IPS-18a (cell line): ENCODE data around the gene PPM1A.

Source experiments
- H3K27ac ChIP-seq: one replicate; pipeline ENCODE4 v1.5.1; 2013; ENCODE audit warnings: low read length
- H3K27me3 ChIP-seq: one replicate; pipeline ENCODE4 v1.6.1; 2013; ENCODE audit warnings: mild to moderate bottlenecking, low read length; ENCODE audit not compliant: control insufficient read depth, insufficient read depth
- H3K36me3 ChIP-seq: one replicate; pipeline ENCODE4 v1.6.1; 2013; ENCODE audit warnings: low read depth, low read length; ENCODE audit not compliant: control insufficient read depth
- H3K4me1 ChIP-seq: one replicate; pipeline ENCODE4 v1.6.1; 2013; ENCODE audit warnings: low read depth, low read length; ENCODE audit not compliant: control insufficient read depth
- H3K4me3 ChIP-seq: one replicate; pipeline ENCODE4 v1.5.1; 2013; ENCODE audit warnings: low read length
- H3K9ac ChIP-seq: one replicate; pipeline ENCODE4 v1.6.1; 2013; ENCODE audit warnings: mild to moderate bottlenecking, low read length, moderate library complexity
- H3K9me3 ChIP-seq: one replicate; pipeline ENCODE4 v1.6.1; 2013; ENCODE audit warnings: low read depth, low read length; ENCODE audit not compliant: control insufficient read depth

Gene PPM1A

DNA sequence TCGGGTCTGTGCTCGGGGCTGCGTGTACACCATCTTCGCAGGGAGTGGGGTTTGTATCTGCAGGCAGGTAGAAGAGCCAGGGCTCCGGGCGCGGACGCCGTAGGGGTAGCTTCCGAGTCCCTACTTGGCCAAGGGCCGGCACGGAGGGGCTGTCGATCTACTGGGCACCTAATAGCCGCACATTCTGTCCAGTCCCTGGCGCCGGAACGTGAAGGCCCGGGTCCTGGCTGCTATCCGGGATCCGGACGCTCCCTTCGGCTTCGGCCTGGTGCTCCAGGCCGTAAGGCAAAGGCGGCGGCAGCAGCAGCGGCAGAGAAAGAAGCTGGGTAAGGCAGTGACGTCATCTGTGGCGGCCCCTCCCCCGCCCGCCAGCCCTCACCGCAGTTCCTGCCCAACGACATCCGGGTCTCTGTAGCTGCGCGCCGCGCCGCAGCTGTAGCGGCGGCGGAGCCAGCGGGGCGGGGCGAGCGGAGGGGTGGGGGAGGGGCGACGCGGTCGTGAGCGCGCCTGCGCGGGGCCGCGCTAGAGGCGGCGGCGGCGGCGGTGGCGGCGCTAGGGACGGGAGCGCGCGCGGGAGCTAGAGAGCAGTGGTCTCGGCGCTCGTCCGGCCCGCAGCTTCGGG is at the start of gene PPM1A:
Gene PPM1A (plus strand): TSS at position 525 of the 622 bp plus-strand sequence. CDS start 33,483 bp downstream, outside the sequence.
- Histone ChIP-seq H3K27me3 (no peaks in the 10 kb centered on the region), H3K4me1 (peaks cover 48% of the 10 kb centered on the region), H3K9me3 (no peaks in the 10 kb centered on the region), H3K4me3 (peak within 1 kb of the TSS; percentile 100), H3K27ac (peak within 1 kb of the TSS; percentile 98), H3K9ac (peak within 1 kb of the TSS; percentile 98), H3K36me3 (no peaks in the 10 kb centered on the region)

- no peaks in the 10 kb centered on the region for H3K9me3 ChIP-seq
- H3K4me3 ChIP-seq = no peak overlapping the region
- no peak overlapping the region for H3K9ac ChIP-seq
Measured at GRCh38 chr14:60199321-60199720, 49.7 kb upstream of the PPM1A start.

DNA sequence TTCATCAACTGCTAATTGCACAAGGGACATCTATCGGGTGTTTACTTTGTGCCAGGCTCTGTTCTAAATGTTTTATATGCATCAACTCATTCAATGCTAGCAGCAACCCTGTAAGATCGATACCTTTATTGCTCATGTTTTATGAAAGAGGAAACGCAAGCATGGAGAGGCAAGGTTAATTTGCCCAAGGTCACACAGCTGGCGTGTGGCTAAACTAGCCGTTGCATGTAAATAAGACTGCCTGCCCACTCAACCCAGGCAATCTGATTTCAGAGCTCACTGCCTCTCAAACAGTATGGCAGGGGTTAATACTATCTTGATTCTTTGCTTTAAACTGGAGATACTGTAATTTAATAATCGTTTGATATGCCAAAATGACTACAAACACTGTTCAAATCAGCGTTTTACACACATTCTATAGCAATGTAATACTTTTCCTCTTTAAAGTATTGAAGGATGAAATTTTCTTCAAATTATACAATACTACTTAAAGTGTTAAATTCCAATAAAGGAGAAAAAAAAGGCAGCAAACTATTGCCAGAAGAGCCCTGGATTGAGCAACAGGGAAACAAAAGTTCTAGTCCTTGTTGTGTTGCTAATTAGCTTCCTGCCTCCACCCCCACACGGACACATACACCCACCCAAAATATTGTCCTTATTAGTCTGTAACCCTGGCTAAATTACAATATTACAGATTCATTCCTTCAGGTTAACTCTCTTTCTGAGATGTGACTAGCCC is 44.7 kb upstream of the PPM1A start:
- H3K4me3 ChIP-seq = peak overlapping the region; percentile 29
- H3K9ac ChIP-seq = no peak overlapping the region
- H3K27me3 ChIP-seq = no peaks in the 10 kb centered on the region
- no peak overlapping the region for H3K27ac ChIP-seq
- H3K36me3 ChIP-seq = no peaks in the 10 kb centered on the region
- H3K9me3 ChIP-seq = no peaks in the 10 kb centered on the region
- H3K4me1 ChIP-seq = peaks cover 18% of the 10 kb centered on the region

More at GRCh38 chr14:60199321-60199720, 49.7 kb upstream of the PPM1A start:
- no peaks in the 10 kb centered on the region for H3K36me3 ChIP-seq
- H3K4me1 ChIP-seq = peaks cover 15% of the 10 kb centered on the region
- no peaks in the 10 kb centered on the region for H3K27me3 ChIP-seq
- no peak overlapping the region for H3K27ac ChIP-seq

- Histone ChIP-seq H3K9ac (no peak overlapping the region), H3K27ac (no peak overlapping the region), H3K9me3 (no peaks in the 10 kb centered on the region), H3K4me3 (peak overlapping the region; percentile 29), H3K36me3 (no peaks in the 10 kb centered on the region), H3K4me1 (peaks cover 18% of the 10 kb centered on the region), H3K27me3 (no peaks in the 10 kb centered on the region)
Measured at GRCh38 chr14:60204843-60205774, 43.9 kb upstream of the PPM1A start.

DNA sequence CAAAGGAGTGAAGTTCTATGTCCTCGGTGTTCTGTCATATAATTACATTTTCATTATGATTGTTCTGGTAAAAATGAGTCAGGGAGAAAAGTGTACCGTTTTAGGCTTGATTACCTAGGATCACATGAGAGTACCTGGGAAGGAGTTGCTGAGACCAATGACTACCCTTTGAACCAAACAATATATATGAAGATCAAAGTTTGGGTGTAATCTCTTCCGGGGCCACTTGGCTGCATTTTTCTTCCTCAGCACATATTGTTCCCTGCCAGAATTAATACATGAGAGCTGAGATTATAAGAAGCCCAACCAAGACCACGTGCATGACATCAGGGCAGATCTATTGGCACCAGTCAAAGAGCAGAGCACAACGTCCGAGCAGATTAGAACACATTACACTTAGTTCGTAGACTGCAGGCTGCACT is 42.8 kb upstream of the PPM1A start:
- Histone ChIP-seq H3K36me3 (no peaks in the 10 kb centered on the region), H3K4me3 (no peak overlapping the region), H3K9ac (no peak overlapping the region), H3K27ac (no peak overlapping the region), H3K27me3 (no peaks in the 10 kb centered on the region), H3K4me1 (peaks cover 21% of the 10 kb centered on the region), H3K9me3 (no peaks in the 10 kb centered on the region)

DNA sequence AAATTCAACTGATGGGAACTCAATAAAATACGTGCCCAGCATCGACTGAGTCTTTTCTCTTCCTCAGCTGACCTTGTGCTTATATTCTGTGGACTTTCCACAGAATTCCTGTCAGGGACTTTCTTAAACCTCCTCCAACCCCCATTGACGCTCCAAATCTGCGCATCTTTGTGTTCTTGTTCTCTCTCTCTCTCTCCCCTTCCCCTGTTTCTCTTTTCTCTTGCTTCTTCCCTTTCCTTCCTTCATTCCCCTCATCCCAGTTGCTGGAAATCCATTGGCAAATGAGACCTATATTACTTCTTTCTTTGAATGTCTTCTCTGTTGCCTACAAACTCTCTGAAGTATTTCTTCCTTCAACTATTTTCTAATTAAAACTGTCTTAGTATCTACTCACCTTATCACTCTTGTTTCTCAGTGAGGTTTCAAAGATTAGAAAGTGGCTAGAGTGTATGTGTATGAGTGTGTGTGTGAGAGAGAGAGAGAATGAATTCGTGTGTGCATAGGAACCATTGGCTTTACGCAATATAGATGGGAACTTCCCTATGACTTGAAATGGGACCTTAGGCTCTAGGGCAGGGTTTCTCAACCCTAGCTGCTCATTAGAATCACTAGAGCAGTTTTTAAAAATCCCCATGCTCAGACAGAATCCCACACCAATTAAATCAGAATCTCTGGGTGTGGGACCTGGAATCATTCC is 42.0 kb upstream of the PPM1A start:
- H3K9me3 ChIP-seq = no peaks in the 10 kb centered on the region
- no peaks in the 10 kb centered on the region for H3K27me3 ChIP-seq
- H3K4me1 ChIP-seq = peaks cover 26% of the 10 kb centered on the region
- no peak overlapping the region for H3K4me3 ChIP-seq
- no peaks in the 10 kb centered on the region for H3K36me3 ChIP-seq
- H3K27ac ChIP-seq = no peak overlapping the region
- no peak overlapping the region for H3K9ac ChIP-seq

DNA sequence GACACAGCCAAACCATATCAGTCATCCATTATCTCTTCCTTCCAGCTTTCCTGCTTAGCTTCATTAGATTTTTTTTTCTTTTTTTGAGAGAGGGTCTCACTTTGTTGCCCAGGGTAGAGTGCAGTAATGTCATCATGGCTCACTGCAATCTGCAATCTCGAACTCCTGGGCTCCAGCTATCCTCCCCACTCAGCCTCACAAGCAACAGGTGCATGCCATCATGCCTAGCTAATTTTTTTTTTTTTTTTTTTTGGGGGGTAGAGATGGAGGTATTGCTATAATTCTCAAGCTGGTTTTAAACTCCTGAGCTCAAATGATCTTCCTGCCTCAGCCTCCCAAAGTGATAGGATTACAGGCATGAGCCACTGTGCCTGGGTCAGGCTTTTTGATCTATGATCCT is 38.3 kb upstream of the PPM1A start:
- Histone ChIP-seq H3K4me3 (no peak overlapping the region), H3K27me3 (no peaks in the 10 kb centered on the region), H3K9me3 (no peaks in the 10 kb centered on the region), H3K9ac (no peak overlapping the region), H3K4me1 (peaks cover 8% of the 10 kb centered on the region), H3K27ac (no peak overlapping the region), H3K36me3 (no peaks in the 10 kb centered on the region)

GRCh38 chr14:60211153-60211552 is 37.9 kb upstream of the PPM1A start:
- Histone ChIP-seq H3K9me3 (no peaks in the 10 kb centered on the region), H3K27ac (no peak overlapping the region), H3K9ac (no peak overlapping the region), H3K36me3 (no peaks in the 10 kb centered on the region), H3K27me3 (no peaks in the 10 kb centered on the region), H3K4me1 (peaks cover 8% of the 10 kb centered on the region), H3K4me3 (no peak overlapping the region)

GRCh38 chr14:60212503-60213371 is 36.3 kb upstream of the PPM1A start:
- Histone ChIP-seq H3K4me3 (no peak overlapping the region), H3K9me3 (no peaks in the 10 kb centered on the region), H3K36me3 (no peaks in the 10 kb centered on the region), H3K27me3 (no peaks in the 10 kb centered on the region), H3K4me1 (peaks cover 8% of the 10 kb centered on the region), H3K9ac (no peak overlapping the region), H3K27ac (no peak overlapping the region)

DNA sequence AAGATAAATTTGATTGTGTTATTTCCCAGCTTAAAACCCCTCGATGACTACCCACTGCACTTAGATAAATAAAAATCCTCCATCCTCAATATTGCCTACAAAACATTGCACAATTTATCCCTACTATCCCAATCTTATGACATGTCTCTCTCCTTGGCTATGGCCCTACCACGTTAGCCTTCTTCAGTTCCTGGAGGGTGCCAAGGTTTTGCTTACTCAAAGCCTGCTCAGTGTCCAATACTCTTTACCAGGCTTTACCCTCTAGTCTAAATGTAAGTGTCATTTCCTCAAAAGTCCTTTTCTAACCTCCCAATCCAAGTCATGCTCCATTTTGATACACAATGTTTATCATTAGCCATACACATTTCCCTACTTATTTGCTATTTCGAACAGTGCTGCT is 35.0 kb upstream of the PPM1A start:
- Histone ChIP-seq H3K9ac (no peak overlapping the region), H3K4me3 (no peak overlapping the region), H3K36me3 (no peaks in the 10 kb centered on the region), H3K27me3 (no peaks in the 10 kb centered on the region), H3K4me1 (peaks cover 8% of the 10 kb centered on the region), H3K9me3 (no peaks in the 10 kb centered on the region), H3K27ac (no peak overlapping the region)
